Measurements from ENCODE around the gene GLIS1.

Gene GLIS1

GRCh38 chr1:53693773-53694717 lies 44.9 kb downstream of the GLIS1 start:
- DNase-seq (ENCODE audit: low read depth in 2 of 2): no peak

GRCh38 chr1:53693339-53693738 lies 45.6 kb downstream of the GLIS1 start:
- DNase-seq (ENCODE audit: low read depth in 2 of 2): no peak

- DNase-seq (ENCODE audit: low read depth in 2 of 2): no peak
Measured at GRCh38 chr1:53691326-53691725, 47.6 kb downstream of the GLIS1 start.

GRCh38 chr1:53690411-53690810 lies 48.6 kb downstream of the GLIS1 start:
- DNase-seq (ENCODE audit: low read depth in 2 of 2): no peak

- no peak for DNase-seq (ENCODE audit: low read depth in 2 of 2)
Measured at GRCh38 chr1:53689736-53690326, 49.1 kb downstream of the GLIS1 start.

- no peak for DNase-seq (ENCODE audit: low read depth in 2 of 2)
Measured at GRCh38 chr1:53689223-53689622, 49.7 kb downstream of the GLIS1 start.

GRCh38 chr1:53688381-53689102 lies 50.4 kb downstream of the GLIS1 start:
- no peak for DNase-seq (ENCODE audit: low read depth in 2 of 2)

GRCh38 chr1:53687901-53688300 lies 51.1 kb downstream of the GLIS1 start:
- DNase-seq (ENCODE audit: low read depth in 2 of 2): no peak

GRCh38 chr1:53687426-53687825 lies 51.5 kb downstream of the GLIS1 start:
- DNase-seq (ENCODE audit: low read depth in 2 of 2): no peak

GRCh38 chr1:53686965-53687267 lies 52.0 kb downstream of the GLIS1 start:
- DNase-seq (ENCODE audit: low read depth in 2 of 2): no peak

GRCh38 chr1:53686091-53686964 lies 52.6 kb downstream of the GLIS1 start:
- DNase-seq (ENCODE audit: low read depth in 2 of 2): peak in 1 of 2 experiments; percentile 14

GRCh38 chr1:53685272-53686051 lies 53.5 kb downstream of the GLIS1 start:
- DNase-seq (ENCODE audit: low read depth in 2 of 2): no peak

GRCh38 chr1:53684741-53685140 lies 54.2 kb downstream of the GLIS1 start:
- no peak for DNase-seq (ENCODE audit: low read depth in 2 of 2)

- DNase-seq (ENCODE audit: low read depth in 2 of 2): no peak
Measured at GRCh38 chr1:53683986-53684740, 54.8 kb downstream of the GLIS1 start.

- no peak for DNase-seq (ENCODE audit: low read depth in 2 of 2)
Measured at GRCh38 chr1:53682881-53683280, 56.1 kb downstream of the GLIS1 start.

- no peak for DNase-seq (ENCODE audit: low read depth in 2 of 2)
Measured at GRCh38 chr1:53681977-53682685, 56.8 kb downstream of the GLIS1 start.

- no peak for DNase-seq (ENCODE audit: low read depth in 2 of 2)
Measured at GRCh38 chr1:53681351-53681976, 57.5 kb downstream of the GLIS1 start.

GRCh38 chr1:53680868-53681267 lies 58.1 kb downstream of the GLIS1 start:
- no peak for DNase-seq (ENCODE audit: low read depth in 2 of 2)

All from fibroblast of skin of left quadriceps (primary cell).